ENCODE data around the gene TXNDC8.

TXNDC8 gene

DNA sequence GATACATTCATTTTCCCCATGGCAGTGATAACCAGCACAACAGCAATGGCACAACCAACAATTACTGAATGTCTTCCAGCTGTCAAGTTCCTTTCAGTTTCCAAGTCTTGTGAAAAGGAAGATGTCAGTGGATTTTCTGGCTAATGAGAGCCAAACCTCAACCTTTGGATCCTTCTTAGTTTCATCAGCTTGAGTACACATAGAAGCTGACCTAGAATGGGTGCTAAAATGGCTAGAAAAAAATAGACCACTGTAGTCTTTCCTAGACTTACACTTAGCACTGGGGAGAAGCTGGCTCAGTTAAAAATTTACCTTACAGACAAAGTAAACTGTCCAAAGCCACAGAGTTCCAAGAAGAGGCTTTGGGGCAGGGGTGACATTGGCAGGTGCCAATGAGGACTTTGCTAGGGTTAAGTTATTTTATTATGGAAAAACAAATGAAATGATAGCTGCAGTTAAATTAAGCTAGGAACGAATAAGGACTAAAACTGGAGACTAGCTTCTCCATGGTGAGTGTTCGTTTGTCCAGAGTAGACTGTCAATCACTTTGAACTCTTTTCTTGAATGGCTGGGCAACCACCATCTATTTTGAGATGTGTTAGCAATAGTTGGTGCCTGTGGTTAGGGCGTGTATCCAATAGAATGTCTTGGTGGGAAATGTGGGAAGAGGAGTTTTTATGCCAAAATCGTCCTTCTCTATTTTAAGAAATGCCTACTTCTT, 55.5 kb downstream of the TXNDC8 start:
- H3K36me3 ChIP-seq (ENCODE audit: insufficient read depth, low read length): no peaks in the 10 kb centered on the region
- no peak overlapping the region for H3K27ac ChIP-seq (ENCODE audit: low read depth, low read length)
- peaks cover 4% of the 10 kb centered on the region; the same call in 1 of the 2 replicates for H3K27me3 ChIP-seq (ENCODE audit: insufficient read depth, low read length)
- H3K79me2 ChIP-seq (ENCODE audit: control insufficient read depth, insufficient read depth, low read length, unreplicated experiment): no peaks in the 10 kb centered on the region
- no peak overlapping the region for H3K4me3 ChIP-seq (ENCODE audit: low read depth, low read length)
- H2AFZ ChIP-seq (ENCODE audit: low read length, unreplicated experiment): no peak overlapping the region
- H3K4me1 ChIP-seq (ENCODE audit: control insufficient read depth, insufficient read depth, low read length, unreplicated experiment): peaks cover 6% of the 10 kb centered on the region

- H3K4me1 ChIP-seq (ENCODE audit: control insufficient read depth, insufficient read depth, low read length, unreplicated experiment): peaks cover 6% of the 10 kb centered on the region
- no peaks in the 10 kb centered on the region for H3K36me3 ChIP-seq (ENCODE audit: insufficient read depth, low read length)
- H3K27me3 ChIP-seq (ENCODE audit: insufficient read depth, low read length): peaks cover 4% of the 10 kb centered on the region; the same call in 1 of the 2 replicates
- H3K79me2 ChIP-seq (ENCODE audit: control insufficient read depth, insufficient read depth, low read length, unreplicated experiment): no peaks in the 10 kb centered on the region
- H3K4me3 ChIP-seq (ENCODE audit: low read depth, low read length): no peak overlapping the region
- H2AFZ ChIP-seq (ENCODE audit: low read length, unreplicated experiment): no peak overlapping the region
- H3K27ac ChIP-seq (ENCODE audit: low read depth, low read length): no peak overlapping the region
These were observed 59.5 kb downstream of the TXNDC8 start for GRCh38 chr9:110278080-110278707.

GRCh38 chr9:110276781-110277180, 60.9 kb downstream of the TXNDC8 start:
- no peak overlapping the region for H2AFZ ChIP-seq (ENCODE audit: low read length, unreplicated experiment)
- H3K36me3 ChIP-seq (ENCODE audit: insufficient read depth, low read length): no peaks in the 10 kb centered on the region
- no peak overlapping the region for H3K4me3 ChIP-seq (ENCODE audit: low read depth, low read length)
- peaks cover 4% of the 10 kb centered on the region; the same call in 1 of the 2 replicates for H3K27me3 ChIP-seq (ENCODE audit: insufficient read depth, low read length)
- H3K27ac ChIP-seq (ENCODE audit: low read depth, low read length): no peak overlapping the region
- peaks cover 6% of the 10 kb centered on the region for H3K4me1 ChIP-seq (ENCODE audit: control insufficient read depth, insufficient read depth, low read length, unreplicated experiment)
- H3K79me2 ChIP-seq (ENCODE audit: control insufficient read depth, insufficient read depth, low read length, unreplicated experiment): no peaks in the 10 kb centered on the region

DNA sequence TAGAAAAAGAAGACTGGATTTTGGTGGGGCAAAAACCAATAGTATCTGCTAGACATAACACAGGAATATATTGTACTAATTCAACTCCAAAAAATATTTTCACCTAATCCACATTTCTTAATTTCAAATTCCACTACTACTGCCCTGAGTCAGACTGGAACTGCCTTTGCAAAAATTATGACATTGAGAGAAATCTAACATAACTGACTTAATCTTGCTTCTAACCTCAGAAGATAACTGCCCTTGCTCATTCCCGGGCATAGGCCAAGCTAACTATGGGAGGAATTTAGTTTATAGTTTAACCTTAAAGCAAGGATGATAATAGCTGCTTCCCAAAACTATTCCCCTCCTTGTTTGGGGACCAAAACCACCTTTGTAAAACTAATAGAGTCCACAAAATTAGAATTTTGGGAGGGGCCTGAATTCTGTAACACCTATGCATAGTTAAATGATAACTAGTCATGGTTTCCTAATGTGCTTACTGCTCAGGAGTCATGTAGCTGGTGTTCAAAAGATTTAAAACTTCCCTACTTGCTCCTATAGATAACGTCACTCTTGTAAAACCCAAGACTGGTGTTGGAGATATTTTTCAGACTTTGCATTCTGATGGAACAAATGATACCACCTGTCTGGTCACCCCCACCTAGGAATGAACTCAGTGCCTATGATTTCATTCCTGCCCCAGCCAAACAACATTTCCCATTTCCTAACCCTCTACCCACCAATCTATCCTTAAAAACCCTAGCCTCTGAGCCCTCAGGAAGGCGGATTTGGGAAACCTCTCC, 67.3 kb downstream of the TXNDC8 start:
- Histone ChIP-seq H3K4me1 (ENCODE audit: control insufficient read depth, insufficient read depth, low read length, unreplicated experiment) (no peaks in the 10 kb centered on the region), H2AFZ (ENCODE audit: low read length, unreplicated experiment) (no peak overlapping the region), H3K36me3 (ENCODE audit: insufficient read depth, low read length) (no peaks in the 10 kb centered on the region), H3K27ac (ENCODE audit: low read depth, low read length) (no peak overlapping the region), H3K27me3 (ENCODE audit: insufficient read depth, low read length) (no peaks in the 10 kb centered on the region), H3K4me3 (ENCODE audit: low read depth, low read length) (no peak overlapping the region), H3K79me2 (ENCODE audit: control insufficient read depth, insufficient read depth, low read length, unreplicated experiment) (no peaks in the 10 kb centered on the region)

DNA sequence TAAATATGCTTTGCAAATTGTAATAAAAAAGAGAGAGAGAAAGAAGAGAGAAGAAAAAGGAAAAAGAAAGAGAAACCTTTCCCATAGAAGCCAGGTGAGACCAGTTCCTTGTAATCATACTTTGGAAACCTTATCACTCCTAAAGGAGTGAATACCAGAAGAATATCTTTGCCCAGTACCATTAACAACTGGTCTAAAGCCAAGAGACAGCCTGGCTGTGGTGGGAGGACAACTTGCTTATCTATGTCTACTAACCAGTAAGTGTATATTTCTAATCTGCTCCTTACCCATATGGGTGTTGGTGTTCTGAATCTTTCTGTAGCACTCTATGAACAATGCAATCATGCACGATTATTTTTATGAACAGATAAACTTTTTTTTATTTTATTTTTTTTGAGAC, 70.9 kb downstream of the TXNDC8 start:
- Histone ChIP-seq H3K27ac (ENCODE audit: low read depth, low read length) (no peak overlapping the region), H3K4me3 (ENCODE audit: low read depth, low read length) (no peak overlapping the region), H3K4me1 (ENCODE audit: control insufficient read depth, insufficient read depth, low read length, unreplicated experiment) (no peaks in the 10 kb centered on the region), H2AFZ (ENCODE audit: low read length, unreplicated experiment) (no peak overlapping the region), H3K79me2 (ENCODE audit: control insufficient read depth, insufficient read depth, low read length, unreplicated experiment) (no peaks in the 10 kb centered on the region), H3K36me3 (ENCODE audit: insufficient read depth, low read length) (no peaks in the 10 kb centered on the region), H3K27me3 (ENCODE audit: insufficient read depth, low read length) (no peaks in the 10 kb centered on the region)

DNA sequence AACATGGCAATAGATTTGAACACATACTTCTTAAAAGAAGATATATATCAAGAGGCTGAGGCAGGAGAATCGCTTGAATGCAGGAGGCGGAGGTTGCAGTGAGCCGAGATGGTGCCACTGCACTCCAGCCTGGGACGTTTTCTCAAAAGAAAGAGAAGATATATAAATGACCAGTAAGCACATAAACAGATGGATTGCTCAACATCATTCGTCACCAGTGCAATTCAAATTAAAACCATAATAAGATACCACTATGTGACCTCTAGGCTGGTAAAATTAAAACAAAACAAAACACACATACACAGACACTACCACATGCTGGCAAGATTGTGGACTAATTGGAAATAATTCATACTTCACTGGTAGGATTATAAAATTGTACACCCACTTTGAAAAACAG, 76.0 kb downstream of the TXNDC8 start:
- H3K36me3 ChIP-seq (ENCODE audit: insufficient read depth, low read length): no peaks in the 10 kb centered on the region
- H3K4me1 ChIP-seq (ENCODE audit: control insufficient read depth, insufficient read depth, low read length, unreplicated experiment): peaks cover 17% of the 10 kb centered on the region

GRCh38 chr9:110260911-110261310, 76.8 kb downstream of the TXNDC8 start:
- H3K4me3 ChIP-seq (ENCODE audit: low read depth, low read length): no peak overlapping the region
- no peaks in the 10 kb centered on the region for H3K36me3 ChIP-seq (ENCODE audit: insufficient read depth, low read length)
- peaks cover 12% of the 10 kb centered on the region for H3K79me2 ChIP-seq (ENCODE audit: control insufficient read depth, insufficient read depth, low read length, unreplicated experiment)
- no peaks in the 10 kb centered on the region for H3K27me3 ChIP-seq (ENCODE audit: insufficient read depth, low read length)
- no peak overlapping the region for H3K27ac ChIP-seq (ENCODE audit: low read depth, low read length)
- H3K4me1 ChIP-seq (ENCODE audit: control insufficient read depth, insufficient read depth, low read length, unreplicated experiment): peaks cover 17% of the 10 kb centered on the region
- H2AFZ ChIP-seq (ENCODE audit: low read length, unreplicated experiment): no peak overlapping the region

More for the DNA sequence above, 76.0 kb downstream of the TXNDC8 start:
- Histone ChIP-seq H3K27me3 (ENCODE audit: insufficient read depth, low read length) (no peaks in the 10 kb centered on the region), H3K4me3 (ENCODE audit: low read depth, low read length) (no peak overlapping the region), H2AFZ (ENCODE audit: low read length, unreplicated experiment) (no peak overlapping the region), H3K79me2 (ENCODE audit: control insufficient read depth, insufficient read depth, low read length, unreplicated experiment) (peaks cover 8% of the 10 kb centered on the region), H3K27ac (ENCODE audit: low read depth, low read length) (no peak overlapping the region)

DNA sequence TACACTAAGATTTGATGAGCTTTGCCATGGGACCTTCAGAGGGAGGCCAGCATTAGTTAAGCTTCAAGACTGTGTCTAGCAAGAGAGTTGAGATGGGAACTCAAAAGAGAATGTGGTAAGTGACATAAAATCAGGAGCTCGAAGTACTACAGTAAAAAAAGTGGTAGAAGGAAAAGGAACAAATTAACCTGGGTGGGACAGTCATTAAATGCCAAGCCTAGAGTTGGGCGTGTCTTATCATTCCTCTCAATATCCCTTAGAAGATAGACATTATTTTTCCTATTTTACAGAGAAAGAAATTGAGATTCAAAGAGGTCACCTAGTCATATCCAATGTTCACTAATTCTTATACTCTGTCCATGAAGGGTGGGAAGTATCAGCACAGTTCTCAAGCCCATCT, 78.1 kb downstream of the TXNDC8 start:
- Histone ChIP-seq H2AFZ (ENCODE audit: low read length, unreplicated experiment) (no peak overlapping the region), H3K79me2 (ENCODE audit: control insufficient read depth, insufficient read depth, low read length, unreplicated experiment) (peaks cover 25% of the 10 kb centered on the region), H3K27ac (ENCODE audit: low read depth, low read length) (no peak overlapping the region)

GRCh38 chr9:110258690-110259091, 79.0 kb downstream of the TXNDC8 start:
- Histone ChIP-seq H3K4me1 (ENCODE audit: control insufficient read depth, insufficient read depth, low read length, unreplicated experiment) (peaks cover 27% of the 10 kb centered on the region), H3K27ac (ENCODE audit: low read depth, low read length) (no peak overlapping the region), H3K36me3 (ENCODE audit: insufficient read depth, low read length) (no peaks in the 10 kb centered on the region), H3K4me3 (ENCODE audit: low read depth, low read length) (no peak overlapping the region), H2AFZ (ENCODE audit: low read length, unreplicated experiment) (no peak overlapping the region), H3K27me3 (ENCODE audit: insufficient read depth, low read length) (no peaks in the 10 kb centered on the region), H3K79me2 (ENCODE audit: control insufficient read depth, insufficient read depth, low read length, unreplicated experiment) (peaks cover 34% of the 10 kb centered on the region)

More for the DNA sequence above, 78.1 kb downstream of the TXNDC8 start:
- Histone ChIP-seq H3K4me3 (ENCODE audit: low read depth, low read length) (no peak overlapping the region), H3K4me1 (ENCODE audit: control insufficient read depth, insufficient read depth, low read length, unreplicated experiment) (peaks cover 19% of the 10 kb centered on the region), H3K36me3 (ENCODE audit: insufficient read depth, low read length) (no peaks in the 10 kb centered on the region), H3K27me3 (ENCODE audit: insufficient read depth, low read length) (no peaks in the 10 kb centered on the region)

- no peaks in the 10 kb centered on the region for H3K36me3 ChIP-seq (ENCODE audit: insufficient read depth, low read length)
- peaks cover 41% of the 10 kb centered on the region for H3K79me2 ChIP-seq (ENCODE audit: control insufficient read depth, insufficient read depth, low read length, unreplicated experiment)
- peak overlapping the region; percentile 92 for H3K27ac ChIP-seq (ENCODE audit: low read depth, low read length)
- H3K4me1 ChIP-seq (ENCODE audit: control insufficient read depth, insufficient read depth, low read length, unreplicated experiment): peaks cover 35% of the 10 kb centered on the region
- H3K4me3 ChIP-seq (ENCODE audit: low read depth, low read length): peak overlapping the region; percentile 94
- H3K27me3 ChIP-seq (ENCODE audit: insufficient read depth, low read length): no peaks in the 10 kb centered on the region
- no peak overlapping the region for H2AFZ ChIP-seq (ENCODE audit: low read length, unreplicated experiment)
These were observed 79.7 kb downstream of the TXNDC8 start for GRCh38 chr9:110257956-110258355.
